IPS DF 6.9 (cell line): Measurements from ENCODE around the gene PKDREJ.

Source experiments
- DNase-seq: peaks from one replicate; pipeline ENCODE4 v3.0.0-alpha.2; 2013; ENCODE audit warnings: low read depth, low spot score
- H3K27ac ChIP-seq: one replicate; pipeline ENCODE4 v1.5.1; 2013; ENCODE audit warnings: low read length, control low read depth
- H3K27me3 ChIP-seq: 2 replicates; pipeline ENCODE4 v1.6.1; 2013; ENCODE audit warnings: mild to moderate bottlenecking, low read length; ENCODE audit not compliant: control insufficient read depth, insufficient read depth
- H3K36me3 ChIP-seq: 2 replicates; pipeline ENCODE4 v1.6.1; 2013; ENCODE audit warnings: low read length; ENCODE audit not compliant: control insufficient read depth, insufficient read depth
- H3K4me1 ChIP-seq: 2 replicates; pipeline ENCODE4 v1.6.1; 2013; ENCODE audit warnings: low read length; ENCODE audit not compliant: control insufficient read depth, insufficient read depth
- H3K4me3 ChIP-seq: 2 replicates; pipeline ENCODE4 v1.5.1; 2013; ENCODE audit warnings: mild to moderate bottlenecking, low read length
- H3K9me3 ChIP-seq: 2 replicates; pipeline ENCODE4 v1.6.1; 2013; ENCODE audit warnings: low read length, inconsistent platforms; ENCODE audit not compliant: control insufficient read depth, insufficient read depth
- WGBS: extraction: QIAGEN DNeasy Blood & Tissue Kit; methylation state at CpG from one replicate; pipeline ENCODE4 v1.1.7; 2013; ENCODE audit warnings: mixed read lengths, missing lambda C conversion rate; ENCODE audit not compliant: insufficient read length, insufficient coverage; 5-methylcytosine and 5-hydroxymethylcytosine counted together

PKDREJ gene

GRCh38 chr22:46238541-46238940, 24.6 kb downstream of the PKDREJ start:
- Histone ChIP-seq H3K27ac (no peak overlapping the region), H3K4me3 (no peak overlapping the region), H3K4me1 (no peaks in the 10 kb centered on the region), H3K27me3 (no peaks in the 10 kb centered on the region), H3K36me3 (no peaks in the 10 kb centered on the region), H3K9me3 (no peaks in the 10 kb centered on the region)
- DNase-seq, result no peak
- WGBS, result no CpG with 5 or more reads among the region's 16 CpGs

GRCh38 chr22:46237453-46238124, 25.6 kb downstream of the PKDREJ start:
- no peak for DNase-seq
- Histone ChIP-seq H3K27ac (no peak overlapping the region), H3K36me3 (no peaks in the 10 kb centered on the region), H3K4me1 (no peaks in the 10 kb centered on the region), H3K9me3 (no peaks in the 10 kb centered on the region), H3K4me3 (no peak overlapping the region), H3K27me3 (no peaks in the 10 kb centered on the region)
- WGBS, result no CpG with 5 or more reads among the region's 12 CpGs

GRCh38 chr22:46234969-46235368, 28.2 kb downstream of the PKDREJ start:
- WGBS, result no CpG with 5 or more reads among the region's 12 CpGs
- no peak for DNase-seq
- no peak overlapping the region for H3K4me3 ChIP-seq
- no peaks in the 10 kb centered on the region for H3K36me3 ChIP-seq
- no peaks in the 10 kb centered on the region for H3K4me1 ChIP-seq
- H3K9me3 ChIP-seq, result no peaks in the 10 kb centered on the region
- H3K27ac ChIP-seq, result no peak overlapping the region
- H3K27me3 ChIP-seq, result no peaks in the 10 kb centered on the region

- Histone ChIP-seq H3K27me3 (no peaks in the 10 kb centered on the region), H3K36me3 (no peaks in the 10 kb centered on the region), H3K4me3 (no peak overlapping the region), H3K9me3 (no peaks in the 10 kb centered on the region), H3K27ac (no peak overlapping the region), H3K4me1 (no peaks in the 10 kb centered on the region)
- no CpG with 5 or more reads among the region's 9 CpGs for WGBS
- no peak for DNase-seq
Observed at GRCh38 chr22:46233231-46233630, 29.9 kb downstream of the PKDREJ start.

- Histone ChIP-seq H3K9me3 (no peaks in the 10 kb centered on the region), H3K27me3 (no peaks in the 10 kb centered on the region), H3K27ac (no peak overlapping the region), H3K4me1 (no peaks in the 10 kb centered on the region), H3K4me3 (no peak overlapping the region), H3K36me3 (no peaks in the 10 kb centered on the region)
- no peak for DNase-seq
- no CpG with 5 or more reads among the region's 13 CpGs for WGBS
Observed at GRCh38 chr22:46230262-46230901, 32.8 kb downstream of the PKDREJ start.

GRCh38 chr22:46229701-46230100, 33.4 kb downstream of the PKDREJ start:
- H3K4me1 ChIP-seq, result no peaks in the 10 kb centered on the region
- no peak for DNase-seq
- no peaks in the 10 kb centered on the region for H3K9me3 ChIP-seq
- no peak overlapping the region for H3K4me3 ChIP-seq
- no peaks in the 10 kb centered on the region for H3K36me3 ChIP-seq
- no CpG with 5 or more reads among the region's 8 CpGs for WGBS
- no peaks in the 10 kb centered on the region for H3K27me3 ChIP-seq
- no peak overlapping the region for H3K27ac ChIP-seq

- WGBS, result no CpG with 5 or more reads among the region's 7 CpGs
- DNase-seq, result no peak
- no peak overlapping the region for H3K27ac ChIP-seq
Observed at GRCh38 chr22:46226577-46226976, 36.6 kb downstream of the PKDREJ start.

GRCh38 chr22:46225631-46226030, 37.5 kb downstream of the PKDREJ start:
- H3K27me3 ChIP-seq, result no peaks in the 10 kb centered on the region
- no peaks in the 10 kb centered on the region for H3K9me3 ChIP-seq
- no peak overlapping the region for H3K27ac ChIP-seq
- WGBS, result no CpG with 5 or more reads among the region's 7 CpGs
- H3K4me3 ChIP-seq, result no peak overlapping the region
- no peaks in the 10 kb centered on the region for H3K4me1 ChIP-seq
- DNase-seq, result no peak
- H3K36me3 ChIP-seq, result no peaks in the 10 kb centered on the region

More at GRCh38 chr22:46226577-46226976, 36.6 kb downstream of the PKDREJ start:
- Histone ChIP-seq H3K36me3 (no peaks in the 10 kb centered on the region), H3K4me3 (no peak overlapping the region), H3K4me1 (no peaks in the 10 kb centered on the region), H3K27me3 (no peaks in the 10 kb centered on the region), H3K9me3 (no peaks in the 10 kb centered on the region)

- no peak for DNase-seq
- no peaks in the 10 kb centered on the region for H3K4me1 ChIP-seq
- H3K9me3 ChIP-seq, result no peaks in the 10 kb centered on the region
- no peaks in the 10 kb centered on the region for H3K27me3 ChIP-seq
- WGBS, result no CpG with 5 or more reads among the region's 10 CpGs
- H3K27ac ChIP-seq, result no peak overlapping the region
- H3K4me3 ChIP-seq, result no peak overlapping the region
- no peaks in the 10 kb centered on the region for H3K36me3 ChIP-seq
Observed at GRCh38 chr22:46224898-46225290, 38.2 kb downstream of the PKDREJ start.

- Histone ChIP-seq H3K27ac (no peak overlapping the region), H3K9me3 (no peaks in the 10 kb centered on the region), H3K4me1 (no peaks in the 10 kb centered on the region), H3K36me3 (no peaks in the 10 kb centered on the region), H3K4me3 (no peak overlapping the region), H3K27me3 (no peaks in the 10 kb centered on the region)
- no CpG with 5 or more reads among the region's 23 CpGs for WGBS
- no peak for DNase-seq
Observed at GRCh38 chr22:46224044-46224897, 38.9 kb downstream of the PKDREJ start.
